HG02763 (cell line): ENCODE results near the gene IL17RC.

ENCODE experiments used
- ATAC-seq: cut with Tn5 transposase; IDR thresholded peaks from one replicate; pipeline ENCODE4 v1.9.1; 2021; ENCODE audit warnings: mild to moderate bottlenecking, moderate library complexity; ENCODE audit not compliant: unreplicated experiment

Gene IL17RC

DNA sequence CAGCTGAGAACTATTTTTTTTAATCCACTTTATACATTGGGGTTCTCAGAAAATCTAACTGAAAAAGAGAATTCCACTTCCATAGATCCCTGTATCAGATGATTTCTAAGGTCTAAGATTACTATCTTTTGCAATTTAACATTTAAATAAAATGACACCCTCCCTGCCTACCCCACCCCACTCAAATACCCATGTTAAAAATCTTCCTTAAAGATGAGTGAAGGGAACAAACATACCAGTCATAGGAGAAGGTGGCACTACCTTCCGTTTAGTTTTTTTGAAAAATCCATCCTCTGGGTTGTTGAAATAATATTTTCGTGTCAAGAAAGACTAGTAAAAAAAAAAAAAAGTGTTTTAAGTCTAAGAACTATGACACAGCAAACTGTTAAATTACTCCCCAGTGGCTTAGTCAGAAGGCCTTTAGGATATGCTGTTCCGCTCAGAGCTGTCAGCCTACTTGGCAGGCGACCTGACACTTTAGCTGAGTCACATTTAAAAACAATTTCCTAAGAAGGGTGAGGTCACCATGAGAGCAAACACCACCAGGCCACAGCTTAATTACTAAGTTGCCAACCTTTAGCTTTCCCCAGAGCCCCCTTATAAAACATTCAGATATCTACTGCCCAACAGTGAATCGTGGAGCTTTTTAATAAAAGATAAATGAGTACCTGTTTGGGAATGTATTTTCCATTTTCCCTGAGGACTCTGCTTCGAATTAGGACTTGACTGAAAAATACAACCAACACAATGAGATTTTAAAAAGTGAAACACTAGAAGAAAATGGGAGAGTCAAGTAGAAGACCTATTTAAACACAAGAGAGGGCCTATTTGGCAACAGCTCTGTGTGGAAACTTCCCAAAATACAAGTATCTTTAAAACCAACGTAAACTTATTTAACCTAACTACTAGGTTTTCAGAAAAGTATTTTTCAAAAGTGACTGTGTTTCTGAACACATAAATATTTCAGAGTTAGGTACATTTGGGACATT lies 60.1 kb downstream of the IL17RC start:
- no peak for ATAC-seq

DNA sequence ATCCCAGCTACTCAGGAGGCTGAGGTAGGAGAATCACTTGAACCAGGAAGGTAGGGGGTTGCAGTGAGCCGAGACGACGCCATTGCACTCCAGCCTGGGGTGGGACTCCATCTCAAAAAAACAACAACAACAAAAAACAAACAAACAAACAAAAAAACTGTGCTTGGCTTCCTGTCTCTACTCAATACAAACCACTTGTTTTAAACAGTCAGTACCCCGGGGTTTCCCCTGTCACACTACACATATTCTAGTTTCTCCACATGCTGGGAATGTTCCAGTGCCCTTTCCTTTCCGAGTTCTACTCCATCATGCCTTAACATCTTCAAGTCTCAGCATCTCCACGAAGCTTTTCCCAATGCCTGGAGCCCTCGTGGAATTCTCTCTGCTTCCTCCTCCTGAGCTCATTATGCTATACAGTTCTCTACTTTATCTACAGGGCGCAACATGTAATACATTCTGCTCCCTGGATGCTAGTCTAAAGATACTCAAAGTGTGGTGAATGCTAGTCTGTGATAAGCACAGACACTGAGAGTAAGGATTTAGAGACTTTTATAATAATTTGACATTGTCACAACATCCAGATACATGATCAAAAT lies 61.9 kb downstream of the IL17RC start:
- no peak for ATAC-seq

DNA sequence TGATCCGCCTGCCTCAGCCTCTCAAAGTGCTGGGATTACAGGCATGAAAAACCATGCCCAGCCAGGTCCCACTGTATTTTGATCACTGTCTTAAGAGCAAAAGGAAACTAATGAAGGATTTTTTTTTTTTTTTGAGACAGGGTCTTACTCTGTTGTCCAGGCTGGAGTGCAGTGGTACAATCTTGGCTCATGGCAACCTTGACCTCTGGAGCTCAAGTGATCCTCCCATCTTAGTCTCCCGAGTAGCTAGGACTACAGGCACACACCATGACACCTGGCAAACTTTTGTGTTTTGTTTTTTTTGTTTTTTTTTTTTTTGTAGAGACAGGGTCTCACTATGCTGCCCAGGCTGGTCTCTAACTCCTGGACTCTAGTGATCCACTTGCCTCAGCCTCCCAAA lies 63.4 kb downstream of the IL17RC start:
- no peak for ATAC-seq
